Keratinocyte (primary cell): ENCODE results near the gene MED12L. TPM values are rescaled to one million over a fixed set of nuclear protein-coding genes. Genes with fewer than 3 reads are reported as not detected.

ENCODE experiments used
- DNase-seq: peaks from one replicate; pipeline ENCODE4 v3.0.0-alpha.2; 2011; ENCODE audit warnings: low read depth, missing footprints, low spot score
- FAIRE-seq: peaks from 2 replicates; lab custom pipeline; 2011; peaks lifted over from hg19 to GRCh38; lab: Jason Lieb, UNC
- H2AFZ ChIP-seq: 2 replicates; pipeline ENCODE4 v1.6.0; 2012; ENCODE audit warnings: low read length, control low read depth, inconsistent platforms; ENCODE audit not compliant: control insufficient read depth
- H3K27ac ChIP-seq: 2 replicates; pipeline ENCODE4 v1.5.1; 2011; ENCODE audit warnings: low read length; ENCODE audit not compliant: control insufficient read depth, insufficient read depth
- H3K27me3 ChIP-seq: 3 replicates; pipeline ENCODE4 v1.6.0; 2011; ENCODE audit warnings: low read length; ENCODE audit not compliant: control insufficient read depth, insufficient read depth; ENCODE audit errors: extremely low read depth
- H3K36me3 ChIP-seq, 2 experiments: 2 replicates in 1 of 2; 3 replicates in 1 of 2; pipeline ENCODE4 v1.5.1; 2011; ENCODE audit warnings: low read length in 2 of 2, mild to moderate bottlenecking in 1 of 2; ENCODE audit not compliant: control insufficient read depth in 2 of 2, insufficient read depth in 2 of 2; ENCODE audit errors: extremely low read depth in 1 of 2
- H3K4me1 ChIP-seq: 3 replicates; pipeline ENCODE4 v1.5.1; 2011; ENCODE audit warnings: low read length; ENCODE audit not compliant: control insufficient read depth, insufficient read depth; ENCODE audit errors: extremely low read depth
- H3K4me2 ChIP-seq: 3 replicates; pipeline ENCODE4 v1.6.0; 2011; ENCODE audit warnings: low read depth, low read length; ENCODE audit not compliant: control insufficient read depth, insufficient read depth; ENCODE audit errors: extremely low read depth
- H3K4me3 ChIP-seq, 3 experiments: fragments of 200-600 bp in 1 of 3; sonication (generic) in 1 of 3; 2 replicates in 2 of 3; 3 replicates in 1 of 3; pipeline ENCODE4 v1.5.1; 2011 to 2016; ENCODE audit warnings: low read length in 3 of 3, mild to moderate bottlenecking in 3 of 3, control low read depth in 2 of 3, inconsistent platforms in 1 of 3, low read depth in 1 of 3, mixed read lengths in 1 of 3, mixed run types in 1 of 3, moderate library complexity in 1 of 3; ENCODE audit not compliant: control insufficient read depth in 2 of 3, insufficient read depth in 2 of 3; ENCODE audit errors: extremely low read depth in 1 of 3
- H3K79me2 ChIP-seq: 2 replicates; pipeline ENCODE4 v1.6.0; 2012; ENCODE audit warnings: low read length; ENCODE audit not compliant: control insufficient read depth, insufficient read depth
- H3K9ac ChIP-seq: 3 replicates; pipeline ENCODE4 v1.6.0; 2011; ENCODE audit warnings: low read length; ENCODE audit not compliant: control insufficient read depth, insufficient read depth; ENCODE audit errors: extremely low read depth
- H3K9me1 ChIP-seq: 3 replicates; pipeline ENCODE4 v1.6.0; 2011; ENCODE audit warnings: low read length; ENCODE audit not compliant: control insufficient read depth, insufficient read depth; ENCODE audit errors: extremely low read depth
- H3K9me3 ChIP-seq: 2 replicates; pipeline ENCODE4 v1.5.1; 2012; ENCODE audit warnings: low read depth, low read length; ENCODE audit not compliant: control insufficient read depth
- H4K20me1 ChIP-seq: 3 replicates; pipeline ENCODE4 v1.6.0; 2011; ENCODE audit warnings: low read length; ENCODE audit not compliant: control insufficient read depth, insufficient read depth; ENCODE audit errors: extremely low read depth
- CTCF ChIP-seq, 3 experiments: IDR thresholded peaks in 1 of 3; conservative IDR thresholded peaks in 1 of 3; optimal IDR thresholded peaks in 1 of 3; 2 replicates in 2 of 3; 3 replicates in 1 of 3; pipeline versions ENCODE3 to v1.5.1; 2011; ENCODE audit warnings: low read length in 3 of 3, mild to moderate bottlenecking in 3 of 3, moderate library complexity in 2 of 3, control low read depth in 1 of 3, inconsistent platforms in 1 of 3; ENCODE audit not compliant: insufficient read depth in 2 of 3; ENCODE audit errors: extremely low read depth in 1 of 3
- EZH2 ChIP-seq: IDR thresholded peaks from one replicate; pipeline ENCODE4 v1.6.1; 2012; ENCODE audit warnings: inconsistent platforms, mild to moderate bottlenecking, low read length, moderate library complexity
- dilution Hi-C: fragments of 300-500 bp; cut with MboI; formaldehyde crosslinking; loops from one replicate; pipeline ENCODE4 v1.7.0; 2020; ENCODE audit warnings: low sequenced_read_pairs; ENCODE audit not compliant: extremely low pct_ligation_motif_present
- polyA plus RNA-seq, 5 experiments: library from polyadenylated mRNA; depleted of rRNA in 3 of 5; stranded (reverse) in 3 of 5; stranded (forward) in 1 of 5; unstranded in 1 of 5; fragments of >200 nt; gene quantifications; 1 replicate in 1 of 5; 2 replicates in 3 of 5; 3 replicates in 1 of 5; pipeline versions ENCODE4 v1.2.1 to v1.2.3, GENCODE V29; 2011 to 2012; ENCODE audit warnings: missing spikeins in 2 of 5, low read depth in 1 of 5, low replicate concordance in 1 of 5

MED12L gene
- polyA plus RNA-seq, 1 donor (not counting 4 experiments of a cell fraction or from before 2014, with no cell fraction given), result 0.04 TPM

- Histone ChIP-seq H3K9ac (no peak overlapping the region), H4K20me1 (peaks cover 3% of the 10 kb centered on the region), H3K4me1 (peaks cover 72% of the 10 kb centered on the region), H2AFZ (no peak overlapping the region), H3K79me2 (peaks cover 80% of the 10 kb centered on the region), H3K9me1 (no peaks in the 10 kb centered on the region), H3K36me3 (peaks cover 4 to 19% of the 10 kb centered on the region in 2 experiments), H3K4me3 (no peak overlapping the region), H3K27ac (peak overlapping the region; percentile 19), H3K4me2 (peak overlapping the region; percentile 15), H3K9me3 (no peaks in the 10 kb centered on the region), H3K27me3 (no peaks in the 10 kb centered on the region)
- TF ChIP-seq CTCF (optimal IDR thresholded peaks at IDR 0.05 in 1 of 3, IDR thresholded peaks at IDR 0.05 in 1 of 3, conservative IDR thresholded peaks at IDR 0.05 in 1 of 3; ENCODE audit: extremely low read depth in 1 of 3, insufficient read depth in 2 of 3, low read length in 3 of 3) (no peak), EZH2 (no peak)
- DNase-seq, result no peak
- no peak for FAIRE-seq
- dilution Hi-C loops, result no loop called here
Measured at GRCh38 chr3:151309566-151309965, 224.1 kb downstream of the MED12L start.

GRCh38 chr3:151312972-151313371 lies 227.5 kb downstream of the MED12L start:
- Histone ChIP-seq H3K27ac (no peak overlapping the region), H3K4me2 (peak overlapping the region; percentile 63), H2AFZ (no peak overlapping the region), H3K9ac (no peak overlapping the region), H3K27me3 (no peaks in the 10 kb centered on the region), H3K36me3 (peaks cover 4 to 22% of the 10 kb centered on the region in 2 experiments), H4K20me1 (peaks cover 3% of the 10 kb centered on the region), H3K4me1 (peaks cover 56% of the 10 kb centered on the region), H3K4me3 (peak overlapping the region in 2 of 3 experiments; percentile 29 to 38), H3K79me2 (peaks cover 84% of the 10 kb centered on the region), H3K9me3 (no peaks in the 10 kb centered on the region), H3K9me1 (no peaks in the 10 kb centered on the region)
- dilution Hi-C loops, result no loop called here
- TF ChIP-seq EZH2 (no peak), CTCF (optimal IDR thresholded peaks at IDR 0.05 in 1 of 3, IDR thresholded peaks at IDR 0.05 in 1 of 3, conservative IDR thresholded peaks at IDR 0.05 in 1 of 3; ENCODE audit: extremely low read depth in 1 of 3, insufficient read depth in 2 of 3, low read length in 3 of 3) (no peak)
- no peak for DNase-seq
- no peak for FAIRE-seq
